ENCODE measurements around the gene KLHDC4. TPM values are rescaled to one million over a fixed set of nuclear protein-coding genes. Genes with fewer than 3 reads are reported as not detected.

KLHDC4 gene
- total and polyA plus RNA-seq, 4 donors, result 8.2 to 27.6 (median 14.2) TPM

GRCh38 chr16:87662254-87663204 lies 103.3 kb downstream of the KLHDC4 start:
- Histone ChIP-seq H3K27me3 (ENCODE audit: control insufficient read depth in 4 of 4, insufficient read depth in 4 of 4, low read length in 3 of 4) (peaks cover 0 to 6% (median 0%) of the 10 kb centered on the region in 4 donors), H3K36me3 (ENCODE audit: control insufficient read depth in 4 of 4, insufficient read depth in 3 of 4, low read depth in 1 of 4, low read length in 3 of 4) (no peaks in the 10 kb centered on the region), H3K9me3 (ENCODE audit: control insufficient read depth in 4 of 4, low read length in 3 of 4) (peaks cover 0 to 6% (median 2%) of the 10 kb centered on the region in 4 donors), H3K4me1 (ENCODE audit: control insufficient read depth in 4 of 4, insufficient read depth in 4 of 4, low read length in 3 of 4) (no peaks in the 10 kb centered on the region), H3K4me3 (ENCODE audit: low read depth in 1 of 3, low read length in 3 of 3) (no peak overlapping the region), H3K27ac (ENCODE audit: low read depth in 1 of 2, low read length in 2 of 2) (no peak overlapping the region), H3K9ac (ENCODE audit: low read depth in 1 of 2, low read length in 2 of 2) (no peak overlapping the region)
- WGBS, result 64% methylated on average over 25 of the region's 25 CpGs
- no peak for DNase-seq (ENCODE audit: low spot score)
- TF ChIP-seq ATF3 (IDR thresholded peaks at IDR 0.05), result no peak
- TF ChIP-seq SP1 (IDR thresholded peaks at IDR 0.05), result no peak
- no peak for TF ChIP-seq YY1 (IDR thresholded peaks at IDR 0.05)
- TF ChIP-seq HNF4G (IDR thresholded peaks at IDR 0.05), result no peak
- no peak for TF ChIP-seq REST (IDR thresholded peaks at IDR 0.05)
- no peak for TF ChIP-seq TAF1 (conservative IDR thresholded peaks at IDR 0.05)
- no peak for TF ChIP-seq FOXA1 (IDR thresholded peaks at IDR 0.05)
- TF ChIP-seq FOXA2 (IDR thresholded peaks at IDR 0.05), result no peak
- TF ChIP-seq RXRA (IDR thresholded peaks at IDR 0.05), result no peak
- TF ChIP-seq RAD21 (IDR thresholded peaks at IDR 0.05), result no peak

- Histone ChIP-seq H3K4me1 (ENCODE audit: control insufficient read depth in 4 of 4, insufficient read depth in 4 of 4, low read length in 3 of 4) (no peaks in the 10 kb centered on the region), H3K27me3 (ENCODE audit: control insufficient read depth in 4 of 4, insufficient read depth in 4 of 4, low read length in 3 of 4) (peaks cover 0 to 6% (median 0%) of the 10 kb centered on the region in 4 donors), H3K36me3 (ENCODE audit: control insufficient read depth in 4 of 4, insufficient read depth in 3 of 4, low read depth in 1 of 4, low read length in 3 of 4) (no peaks in the 10 kb centered on the region), H3K27ac (ENCODE audit: low read depth in 1 of 2, low read length in 2 of 2) (no peak overlapping the region), H3K9ac (ENCODE audit: low read depth in 1 of 2, low read length in 2 of 2) (no peak overlapping the region), H3K9me3 (ENCODE audit: control insufficient read depth in 4 of 4, low read length in 3 of 4) (peaks cover 0 to 7% (median 3%) of the 10 kb centered on the region in 4 donors), H3K4me3 (ENCODE audit: low read depth in 1 of 3, low read length in 3 of 3) (no peak overlapping the region)
- 16% methylated on average over 16 of the region's 16 CpGs for WGBS
- TF ChIP-seq GABPA (IDR thresholded peaks at IDR 0.05 in 1 of 2, conservative IDR thresholded peaks at IDR 0.05 in 1 of 2), result no peak
- no peak for TF ChIP-seq RXRA (IDR thresholded peaks at IDR 0.05)
- no peak for TF ChIP-seq FOXA2 (IDR thresholded peaks at IDR 0.05)
- peak; percentile 98 for TF ChIP-seq REST (IDR thresholded peaks at IDR 0.05)
- no peak for TF ChIP-seq YY1 (IDR thresholded peaks at IDR 0.05)
- TF ChIP-seq FOXA1 (IDR thresholded peaks at IDR 0.05), result no peak
- TF ChIP-seq RAD21 (IDR thresholded peaks at IDR 0.05), result no peak
- peak; percentile 56 for DNase-seq (ENCODE audit: low spot score)
Observed at GRCh38 chr16:87661561-87661960, 104.2 kb downstream of the KLHDC4 start.

All from liver (tissue), 9 donors.